GM23338 (cell line): ENCODE measurements around the gene ZNF837. TPM values are rescaled to one million over a fixed set of nuclear protein-coding genes. Genes with fewer than 3 reads are reported as not detected.

Experiments
- ATAC-seq: fragments of 200-7000 bp; cut with Tn5 transposase; 3 replicates; pipeline ENCODE4 v1.9.1; 2020
- DNase-seq: peaks from one replicate; pipeline ENCODE4 v3.0.0-alpha.2; 2015; ENCODE audit warnings: low spot score
- H2AFZ ChIP-seq: fragments of 200-600 bp; sonication (generic); 2 replicates; pipeline ENCODE4 v1.8.0; 2016; ENCODE audit warnings: antibody characterized with exemption, mild to moderate bottlenecking, moderate library complexity
- H3F3A ChIP-seq: fragments of 200-600 bp; sonication (generic); replicated peaks from 2 replicates; pipeline ENCODE4 v1.8.0; 2017; ENCODE audit warnings: antibody characterized with exemption, mixed run types, low read depth
- H3K27ac ChIP-seq: fragments of 200-600 bp; sonication (generic); 2 replicates; pipeline ENCODE4 v1.6.1; 2016; ENCODE audit warnings: low read depth
- H3K27me3 ChIP-seq: fragments of 200-600 bp; sonication (generic); 2 replicates; pipeline ENCODE4 v1.8.0; 2016; ENCODE audit warnings: mild to moderate bottlenecking, mixed run types, moderate library complexity; ENCODE audit not compliant: insufficient read depth
- H3K36me3 ChIP-seq: fragments of 200-600 bp; sonication (generic); 2 replicates; pipeline ENCODE4 v1.8.0; 2016; ENCODE audit warnings: mild to moderate bottlenecking; ENCODE audit not compliant: insufficient read depth
- H3K4me1 ChIP-seq: fragments of 200-600 bp; sonication (generic); 2 replicates; pipeline ENCODE4 v1.8.0; 2016; ENCODE audit warnings: mild to moderate bottlenecking, moderate library complexity; ENCODE audit not compliant: insufficient read depth
- H3K4me2 ChIP-seq: fragments of 200-600 bp; sonication (generic); 2 replicates; pipeline ENCODE4 v1.7.1; 2017; ENCODE audit warnings: mixed run types
- H3K4me3 ChIP-seq: fragments of 200-600 bp; sonication (generic); 2 replicates; pipeline ENCODE4 v1.6.1; 2016; ENCODE audit warnings: mixed run types
- H3K79me2 ChIP-seq: fragments of 200-600 bp; sonication (generic); replicated peaks from 2 replicates; pipeline ENCODE4 v1.8.0; 2017; ENCODE audit warnings: mild to moderate bottlenecking; ENCODE audit not compliant: insufficient read depth
- H3K9me2 ChIP-seq: fragments of 200-600 bp; sonication (generic); 2 replicates; pipeline ENCODE4 v1.8.0; 2017; ENCODE audit not compliant: insufficient read depth
- H4K20me1 ChIP-seq: fragments of 200-600 bp; sonication (generic); replicated peaks from 2 replicates; pipeline ENCODE4 v1.8.0; 2017; ENCODE audit warnings: mild to moderate bottlenecking; ENCODE audit not compliant: insufficient read depth
- H3K27ac Mint-ChIP-seq: 2 replicates; pipeline ENCODE4 v1.8.0; 2020; ENCODE audit warnings: inconsistent platforms, mild to moderate bottlenecking, moderate library complexity, mixed read lengths
- H3K27me3 Mint-ChIP-seq: 3 replicates; pipeline ENCODE4 v1.8.0; 2022; ENCODE audit warnings: low read depth, mild to moderate bottlenecking, moderate library complexity, mixed read lengths, inconsistent platforms; ENCODE audit not compliant: insufficient read depth, poor library complexity
- H3K36me3 Mint-ChIP-seq: 3 replicates; pipeline ENCODE4 v1.8.0; 2021; ENCODE audit warnings: low read depth, mild to moderate bottlenecking, inconsistent platforms, moderate library complexity, mixed read lengths
- H3K4me1 Mint-ChIP-seq: 3 replicates; pipeline ENCODE4 v1.8.0; 2020; ENCODE audit warnings: mild to moderate bottlenecking, inconsistent platforms, mixed read lengths
- H3K4me3 Mint-ChIP-seq: 3 replicates; pipeline ENCODE4 v1.8.0; 2021; ENCODE audit warnings: moderate library complexity, mild to moderate bottlenecking, inconsistent platforms, mixed read lengths
- H3K9me3 Mint-ChIP-seq: 3 replicates; pipeline ENCODE4 v1.8.0; 2020; ENCODE audit warnings: moderate library complexity, mild to moderate bottlenecking, inconsistent platforms, mixed read lengths
- ETS1 ChIP-seq: IDR thresholded peaks from 2 replicates; pipeline ENCODE4 v1.6.1; 2016; ENCODE audit warnings: antibody characterized with exemption
- JUNB ChIP-seq: IDR thresholded peaks from one replicate; pipeline ENCODE4 v1.6.1; 2016; ENCODE audit warnings: antibody characterized with exemption; ENCODE audit not compliant: unreplicated experiment
- REST ChIP-seq: IDR thresholded peaks from one replicate; pipeline ENCODE4 v1.6.1; 2018; ENCODE audit warnings: antibody characterized with exemption; ENCODE audit not compliant: unreplicated experiment
- STAT1 ChIP-seq: IDR thresholded peaks from one replicate; pipeline ENCODE4 v1.6.1; 2016; ENCODE audit warnings: antibody characterized with exemption; ENCODE audit not compliant: unreplicated experiment
- ZNF331 ChIP-seq: fragments of 250-450 bp; sonication (Bioruptor Pico); IDR thresholded peaks from 2 replicates; pipeline ENCODE4 v1.5.0; 2020; ENCODE audit warnings: low read depth, mild to moderate bottlenecking, moderate library complexity
- ZNF462 ChIP-seq: fragments of 250-450 bp; sonication (Bioruptor Pico); IDR thresholded peaks from 2 replicates; pipeline ENCODE4 v1.5.0; 2020; ENCODE audit warnings: mild to moderate bottlenecking, moderate library complexity
- polyA plus RNA-seq: library from polyadenylated mRNA; unstranded; fragments of >200 nt; fragmentation: Nextera tagmentation; extraction: Ambion mirVana; gene quantifications from 2 replicates; pipeline ENCODE4 v1.2.1, GENCODE V29; 2016
- total RNA-seq: library from RNA; depleted of rRNA; stranded (reverse); fragments of >200 nt; shearing (Covaris generic); gene quantifications from 2 replicates; pipeline ENCODE4 v1.2.3, GENCODE V29; 2014

ZNF837 gene
- total and polyA plus RNA-seq, 2 experiments from 2014 or later = 3.1 to 11.0 TPM

DNA sequence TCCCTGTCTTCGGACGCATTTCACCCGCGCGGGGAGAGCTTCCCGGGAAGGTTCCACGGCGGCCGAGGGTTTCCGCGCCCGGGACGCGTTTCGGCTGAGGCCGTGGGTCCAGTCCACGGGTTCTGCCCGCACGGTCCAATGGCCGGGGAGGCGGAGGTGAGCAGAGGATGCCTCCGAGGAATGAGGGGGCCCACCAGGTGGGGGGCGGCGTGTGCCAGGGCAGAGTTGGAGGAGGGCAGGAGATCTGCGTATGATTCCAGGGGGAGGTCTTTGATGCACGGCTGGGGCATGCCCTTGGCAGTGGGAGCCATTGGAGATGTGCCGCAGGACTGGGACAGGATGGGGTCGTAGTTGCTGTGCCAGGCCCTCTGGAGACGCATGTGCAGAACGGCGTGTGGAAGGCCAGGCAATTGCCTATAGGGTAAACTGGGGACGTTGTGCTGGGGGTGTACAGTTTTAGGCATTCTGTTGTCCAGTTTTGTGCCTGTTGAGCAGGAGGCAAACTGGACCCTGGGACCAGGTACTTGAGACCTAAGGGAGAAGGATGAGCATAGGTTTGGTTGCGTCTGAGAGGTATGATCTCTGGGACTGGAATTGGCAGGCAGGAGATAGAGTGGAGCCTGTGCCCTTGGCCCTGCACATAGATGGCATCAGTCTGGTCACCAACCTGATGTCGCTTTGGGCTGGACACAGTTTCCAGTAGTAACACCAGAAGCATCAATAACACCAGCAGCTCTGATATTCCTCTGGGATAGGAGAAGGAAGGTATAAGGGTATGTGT lies 28.4 kb upstream of the ZNF837 start:
- no peak overlapping the region for H3K27ac Mint-ChIP-seq
- peaks cover 10% of the 10 kb centered on the region for H3K9me3 Mint-ChIP-seq
- DNase-seq = peak; percentile 37
- H3K4me1 ChIP-seq = no peaks in the 10 kb centered on the region
- peak overlapping the region; percentile 98 for H3K4me2 ChIP-seq
- H3K79me2 ChIP-seq = no peaks in the 10 kb centered on the region
- no peaks in the 10 kb centered on the region for H4K20me1 ChIP-seq
- no peaks in the 10 kb centered on the region for H3K36me3 ChIP-seq
- peaks cover 13% of the 10 kb centered on the region for H3K27me3 Mint-ChIP-seq
- 0 out of 2 replicates have a peak, but pooled peaks cover 7% of the 10 kb centered on the region for H3K27me3 ChIP-seq
- H2AFZ ChIP-seq = peak overlapping the region; percentile 91
- H3K27ac ChIP-seq = no peak overlapping the region
- 0 out of 2 replicates have a peak, but pooled peaks cover 5% of the 10 kb centered on the region for H3K9me2 ChIP-seq
- peaks cover 17% of the 10 kb centered on the region for H3K4me1 Mint-ChIP-seq
- TF ChIP-seq STAT1 (no peak), REST (no peak), JUNB (no peak), ZNF462 (CRISPR knock-in tag) (no peak), ZNF331 (CRISPR knock-in tag) (no peak), ETS1 (no peak)
- ATAC-seq = peak; percentile 48
- peaks cover 8% of the 10 kb centered on the region for H3K36me3 Mint-ChIP-seq
- H3K4me3 Mint-ChIP-seq = peak overlapping the region; percentile 94
- H3K4me3 ChIP-seq = peak overlapping the region; percentile 94
- 0 out of 2 replicates have a peak, but pooled peaks cover 6% of the 10 kb centered on the region for H3F3A ChIP-seq
